Measurements from ENCODE around the gene ARID1B. TPM values are rescaled to one million over a fixed set of nuclear protein-coding genes. Genes with fewer than 3 reads are reported as not detected.
A peak's percentile ranks its signal among the peaks of the same experiment; 100 is the strongest.

ARID1B gene
- total RNA-seq, 4 donors from 2014 or later = 87.1 to 194 (median 115) TPM

DNA sequence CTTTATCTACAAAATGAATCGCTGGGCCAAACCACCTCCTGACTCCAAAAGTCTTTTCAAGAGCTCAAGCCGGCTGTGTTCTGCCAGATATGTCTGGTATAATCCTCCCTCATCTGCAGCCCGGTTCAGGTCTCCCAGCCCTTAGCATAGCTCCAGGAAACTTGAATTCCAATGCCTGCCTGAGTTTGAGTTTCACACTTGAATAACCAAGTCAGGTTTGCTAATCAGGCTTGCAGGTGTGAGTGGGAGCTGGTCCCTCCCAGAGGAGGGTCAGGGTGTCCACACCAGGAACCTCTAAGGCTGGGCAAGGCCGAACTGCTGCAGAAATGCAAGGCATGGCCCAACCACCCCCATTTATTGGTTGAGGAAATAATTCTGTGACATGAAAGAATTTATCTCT, 449.6 kb downstream of the ARID1B start:
- Histone ChIP-seq H3K27ac (peak overlapping the region in 2 of 4 donors; percentile 14 to 51), H3K27me3 (no peaks in the 10 kb centered on the region), H3K4me1 (no peaks in the 10 kb centered on the region), H3K36me3 (no peaks in the 10 kb centered on the region), H3K4me3 (no peak overlapping the region), H3K9me3 (no peaks in the 10 kb centered on the region)
- no peak for DNase-seq
- intact Hi-C loops (cut with DNase I; ENCODE audit: low total_unique reads) = no loop called here
- WGBS, 2 donors (ENCODE audit: low coverage in 1 of 2) = 49% methylated on average over 4 of the region's 4 CpGs; no CpG with 5 or more reads in 1 of the 2 donors
- TF ChIP-seq POLR2AphosphoS5 (IDR thresholded peaks at IDR 0.05) (no peak), POLR2A (IDR thresholded peaks at IDR 0.05) (no peak), EP300 (IDR thresholded peaks at IDR 0.05; ENCODE audit: low read depth) (no peak)
- TF ChIP-seq, protein P1, sequence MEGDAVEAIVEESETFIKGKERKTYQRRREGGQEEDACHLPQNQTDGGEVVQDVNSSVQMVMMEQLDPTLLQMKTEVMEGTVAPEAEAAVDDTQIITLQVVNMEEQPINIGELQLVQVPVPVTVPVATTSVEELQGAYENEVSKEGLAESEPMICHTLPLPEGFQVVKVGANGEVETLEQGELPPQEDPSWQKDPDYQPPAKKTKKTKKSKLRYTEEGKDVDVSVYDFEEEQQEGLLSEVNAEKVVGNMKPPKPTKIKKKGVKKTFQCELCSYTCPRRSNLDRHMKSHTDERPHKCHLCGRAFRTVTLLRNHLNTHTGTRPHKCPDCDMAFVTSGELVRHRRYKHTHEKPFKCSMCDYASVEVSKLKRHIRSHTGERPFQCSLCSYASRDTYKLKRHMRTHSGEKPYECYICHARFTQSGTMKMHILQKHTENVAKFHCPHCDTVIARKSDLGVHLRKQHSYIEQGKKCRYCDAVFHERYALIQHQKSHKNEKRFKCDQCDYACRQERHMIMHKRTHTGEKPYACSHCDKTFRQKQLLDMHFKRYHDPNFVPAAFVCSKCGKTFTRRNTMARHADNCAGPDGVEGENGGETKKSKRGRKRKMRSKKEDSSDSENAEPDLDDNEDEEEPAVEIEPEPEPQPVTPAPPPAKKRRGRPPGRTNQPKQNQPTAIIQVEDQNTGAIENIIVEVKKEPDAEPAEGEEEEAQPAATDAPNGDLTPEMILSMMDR (IDR thresholded peaks at IDR 0.05) = no peak
- in situ Hi-C loops (cut with MboI; ENCODE audit: low pct_ligation_motif_present in 1 of 4, low pct_unique_long_range_greater_than_20kb in 1 of 4, low sequenced_read_pairs in 3 of 4) = no loop called here

DNA sequence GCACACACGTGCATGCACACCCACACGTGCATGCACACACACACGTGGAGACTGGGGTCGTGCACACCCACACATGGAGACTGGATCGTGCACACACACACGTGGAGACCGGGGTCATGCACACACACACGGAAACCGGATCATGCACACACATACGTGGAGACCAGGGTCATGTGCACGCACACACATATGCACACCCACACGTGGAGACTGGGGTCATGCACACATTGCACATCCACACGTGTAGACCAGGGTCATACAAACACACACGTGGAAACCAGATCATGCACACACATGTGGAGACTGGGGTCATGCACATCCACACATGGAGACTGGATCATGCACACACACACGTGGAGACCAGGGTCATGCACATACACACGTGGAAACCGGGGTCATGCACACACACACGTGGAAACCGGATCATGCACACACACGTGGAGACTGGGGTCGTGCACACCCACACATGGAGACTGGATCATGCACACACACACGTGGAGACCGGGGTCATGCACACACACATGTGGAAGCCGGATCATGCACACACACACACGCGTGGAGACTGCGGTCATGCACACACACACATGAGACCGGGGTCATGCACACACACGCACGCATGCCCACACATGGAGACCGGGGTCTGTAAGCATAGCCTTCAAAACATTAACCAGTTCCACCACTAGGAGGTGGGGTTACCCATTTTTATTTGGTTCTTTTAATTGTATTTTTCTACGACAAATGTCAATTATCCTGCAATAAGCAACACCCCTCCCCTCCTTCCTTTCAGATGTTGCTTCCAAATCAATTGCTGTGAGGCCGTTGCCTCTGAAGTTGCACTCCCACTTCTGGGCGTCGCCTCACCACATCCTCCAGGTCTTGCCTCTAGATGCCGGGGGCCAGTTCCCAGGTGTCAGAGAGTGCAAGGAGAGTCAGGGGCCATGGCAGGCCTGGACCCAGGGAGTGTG, 450.3 kb downstream of the ARID1B start:
- Histone ChIP-seq H3K4me1 (no peaks in the 10 kb centered on the region), H3K4me3 (no peak overlapping the region), H3K27me3 (no peaks in the 10 kb centered on the region), H3K36me3 (no peaks in the 10 kb centered on the region), H3K9me3 (no peaks in the 10 kb centered on the region), H3K27ac (no peak overlapping the region)
- intact Hi-C loops (cut with DNase I; ENCODE audit: low total_unique reads) = no loop called here
- 50 to 77% methylated on average over 2 to 36 of the region's 36 CpGs for WGBS, 2 donors (ENCODE audit: low coverage in 1 of 2)
- TF ChIP-seq, protein P1 (IDR thresholded peaks at IDR 0.05) = peak in 3 of 5 experiments; percentile 17 to 32 (median 23)
- no peak for TF ChIP-seq POLR2AphosphoS5 (IDR thresholded peaks at IDR 0.05)
- DNase-seq = no peak
- in situ Hi-C loops (cut with MboI; ENCODE audit: low pct_ligation_motif_present in 1 of 4, low pct_unique_long_range_greater_than_20kb in 1 of 4, low sequenced_read_pairs in 3 of 4) = no loop called here

DNA sequence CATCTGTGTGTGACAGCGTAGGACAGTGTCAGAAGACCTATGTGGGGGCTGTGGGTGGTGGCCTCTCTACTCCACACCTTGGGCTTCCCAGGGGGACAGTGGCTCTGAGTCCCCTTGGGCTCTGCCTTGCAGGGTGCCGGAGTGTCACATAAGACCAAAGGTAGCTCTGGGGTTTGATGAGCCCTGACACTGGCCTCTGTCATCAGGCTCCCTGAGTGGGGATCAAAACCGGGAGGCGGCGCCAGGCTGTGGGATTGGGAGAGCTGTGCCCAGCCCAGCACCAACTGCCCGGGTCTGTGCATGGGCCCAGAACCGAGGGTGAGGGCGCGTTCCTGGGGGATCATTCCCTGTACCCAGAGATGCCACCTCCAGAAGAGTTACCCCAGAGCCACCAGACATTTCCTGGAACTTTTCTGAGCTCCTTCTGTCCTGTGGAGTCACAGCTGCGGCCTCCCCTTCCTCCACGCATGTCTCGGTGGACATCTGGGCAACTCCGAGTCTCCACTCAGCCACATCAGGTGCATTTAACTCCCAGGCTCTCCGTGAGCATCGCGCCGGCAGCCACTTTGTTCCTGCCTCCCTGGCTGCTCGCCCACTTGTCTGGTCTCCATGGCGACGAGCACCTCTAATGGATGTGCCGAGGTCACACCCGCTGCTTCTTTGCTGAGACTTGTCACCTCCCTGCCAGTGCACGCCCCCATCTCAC, 451.4 kb downstream of the ARID1B start:
- H3K27me3 ChIP-seq = no peaks in the 10 kb centered on the region
- H3K27ac ChIP-seq = no peak overlapping the region
- 82% methylated on average over 3 to 23 of the region's 23 CpGs for WGBS, 2 donors (ENCODE audit: low coverage in 1 of 2)
- no peaks in the 10 kb centered on the region for H3K36me3 ChIP-seq
- intact Hi-C loops (cut with DNase I; ENCODE audit: low total_unique reads) = no loop called here
- TF ChIP-seq EP300 (IDR thresholded peaks at IDR 0.05; ENCODE audit: low read depth) (no peak), POLR2AphosphoS5 (IDR thresholded peaks at IDR 0.05) (no peak), POLR2A (IDR thresholded peaks at IDR 0.05) (no peak)
- TF ChIP-seq, protein P1 (IDR thresholded peaks at IDR 0.05) = no peak
- H3K4me3 ChIP-seq = no peak overlapping the region
- H3K4me1 ChIP-seq = no peaks in the 10 kb centered on the region
- no peaks in the 10 kb centered on the region for H3K9me3 ChIP-seq
- no peak for DNase-seq
- in situ Hi-C loops (cut with MboI; ENCODE audit: low pct_ligation_motif_present in 1 of 4, low pct_unique_long_range_greater_than_20kb in 1 of 4, low sequenced_read_pairs in 3 of 4) = no loop called here

DNA sequence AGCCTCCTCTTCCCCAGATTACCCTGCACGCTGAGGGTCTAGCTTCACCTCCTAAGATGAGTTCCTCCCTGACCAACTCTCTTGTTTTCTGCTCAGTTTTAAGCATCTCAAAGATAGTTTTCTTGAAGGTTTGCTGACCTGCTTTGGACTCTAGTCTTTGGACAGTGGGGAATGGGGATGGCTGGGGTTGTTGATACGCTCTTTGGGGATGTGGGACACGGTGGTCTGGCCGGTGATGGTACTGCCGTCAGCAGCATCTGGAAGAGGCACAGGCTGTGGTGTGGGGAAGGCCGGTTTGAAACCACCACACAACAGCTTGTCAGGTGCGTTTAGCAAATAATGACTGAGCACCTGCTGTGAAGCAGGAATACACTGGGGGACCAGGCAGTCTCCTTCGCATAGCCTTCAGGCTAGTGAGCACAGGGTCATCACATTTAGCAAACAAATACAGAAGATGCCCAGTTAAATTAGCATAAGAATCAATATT, 452.0 kb downstream of the ARID1B start:
- no peaks in the 10 kb centered on the region for H3K9me3 ChIP-seq
- intact Hi-C loops (cut with DNase I; ENCODE audit: low total_unique reads) (no loop called here), in situ Hi-C loops (cut with MboI; ENCODE audit: low pct_ligation_motif_present in 1 of 4, low pct_unique_long_range_greater_than_20kb in 1 of 4, low sequenced_read_pairs in 3 of 4) (no loop called here)
- DNase-seq = no peak
- H3K27ac ChIP-seq = no peak overlapping the region
- H3K36me3 ChIP-seq = no peaks in the 10 kb centered on the region
- WGBS, 2 donors (ENCODE audit: low coverage in 1 of 2) = 60 to 75% methylated on average over 4 to 8 of the region's 8 CpGs
- H3K4me1 ChIP-seq = no peaks in the 10 kb centered on the region
- no peak overlapping the region for H3K4me3 ChIP-seq
- H3K27me3 ChIP-seq = no peaks in the 10 kb centered on the region
- TF ChIP-seq, protein P1 (IDR thresholded peaks at IDR 0.05) = no peak
- TF ChIP-seq POLR2AphosphoS5 (IDR thresholded peaks at IDR 0.05) (no peak), EP300 (IDR thresholded peaks at IDR 0.05; ENCODE audit: low read depth) (no peak), POLR2A (IDR thresholded peaks at IDR 0.05) (no peak)

Data from transverse colon (tissue), 4 donors.